Measurements from ENCODE around the gene SQOR. TPM values are rescaled to one million over a fixed set of nuclear protein-coding genes. Genes with fewer than 3 reads are reported as not detected.
A peak's percentile ranks its signal among the peaks of the same experiment; 100 is the strongest.

Gene SQOR
- total RNA-seq, 1 donor from 2014 or later: 310 TPM

DNA sequence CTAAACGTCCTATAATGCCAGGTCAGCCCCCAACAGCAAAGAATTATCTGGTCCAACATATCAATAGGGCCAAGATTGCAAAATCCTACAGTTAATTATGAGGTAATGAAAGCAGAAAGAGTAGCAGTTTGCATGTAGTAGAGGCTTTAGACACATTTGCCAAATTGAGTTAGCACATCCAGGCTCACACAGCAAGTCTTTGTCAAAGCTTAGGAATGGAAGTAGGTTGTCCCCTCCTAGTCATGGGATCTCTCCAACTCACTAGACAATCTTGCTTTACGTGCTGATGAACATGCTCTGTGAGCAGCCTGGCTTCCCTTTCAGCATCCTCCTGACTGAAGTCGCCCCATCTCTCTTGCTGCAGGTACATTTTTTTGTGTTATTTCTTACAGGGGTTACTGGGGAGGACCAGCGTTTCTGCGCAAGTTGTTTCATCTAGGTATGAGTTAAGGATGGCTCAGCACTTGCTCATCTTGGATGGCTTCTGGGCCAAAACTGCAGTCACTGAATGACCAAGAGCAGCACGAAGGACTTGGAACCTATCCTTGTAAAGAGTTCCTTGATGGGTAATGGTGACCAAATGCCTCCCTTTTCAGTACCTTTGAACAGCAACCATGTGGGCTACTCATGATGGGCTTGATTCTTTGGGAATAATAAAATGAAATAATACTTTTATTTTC lies 55.9 kb downstream of the SQOR start:
- FAIRE-seq (no peak), DNase-seq (ENCODE audit: low read depth) (no peak)
- TF ChIP-seq, protein P1, sequence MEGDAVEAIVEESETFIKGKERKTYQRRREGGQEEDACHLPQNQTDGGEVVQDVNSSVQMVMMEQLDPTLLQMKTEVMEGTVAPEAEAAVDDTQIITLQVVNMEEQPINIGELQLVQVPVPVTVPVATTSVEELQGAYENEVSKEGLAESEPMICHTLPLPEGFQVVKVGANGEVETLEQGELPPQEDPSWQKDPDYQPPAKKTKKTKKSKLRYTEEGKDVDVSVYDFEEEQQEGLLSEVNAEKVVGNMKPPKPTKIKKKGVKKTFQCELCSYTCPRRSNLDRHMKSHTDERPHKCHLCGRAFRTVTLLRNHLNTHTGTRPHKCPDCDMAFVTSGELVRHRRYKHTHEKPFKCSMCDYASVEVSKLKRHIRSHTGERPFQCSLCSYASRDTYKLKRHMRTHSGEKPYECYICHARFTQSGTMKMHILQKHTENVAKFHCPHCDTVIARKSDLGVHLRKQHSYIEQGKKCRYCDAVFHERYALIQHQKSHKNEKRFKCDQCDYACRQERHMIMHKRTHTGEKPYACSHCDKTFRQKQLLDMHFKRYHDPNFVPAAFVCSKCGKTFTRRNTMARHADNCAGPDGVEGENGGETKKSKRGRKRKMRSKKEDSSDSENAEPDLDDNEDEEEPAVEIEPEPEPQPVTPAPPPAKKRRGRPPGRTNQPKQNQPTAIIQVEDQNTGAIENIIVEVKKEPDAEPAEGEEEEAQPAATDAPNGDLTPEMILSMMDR (IDR thresholded peaks at IDR 0.05; ENCODE audit: insufficient read depth, low read length, severe bottlenecking): no peak
- H3K4me3 ChIP-seq (ENCODE audit: low read depth, low read length): no peak overlapping the region
- H3K27me3 ChIP-seq (ENCODE audit: control insufficient read depth, insufficient read depth, low read length): no peaks in the 10 kb centered on the region
- H3K36me3 ChIP-seq (ENCODE audit: control insufficient read depth, insufficient read depth, low read length): peaks cover 20% of the 10 kb centered on the region

GRCh38 chr15:45701108-45701507 lies 66.3 kb downstream of the SQOR start:
- Histone ChIP-seq H3K27me3 (ENCODE audit: control insufficient read depth, insufficient read depth, low read length) (no peaks in the 10 kb centered on the region), H3K4me3 (ENCODE audit: low read depth, low read length) (no peak overlapping the region), H3K36me3 (ENCODE audit: control insufficient read depth, insufficient read depth, low read length) (no peaks in the 10 kb centered on the region)
- FAIRE-seq (no peak), DNase-seq (ENCODE audit: low read depth) (no peak)
- TF ChIP-seq, protein P1 (IDR thresholded peaks at IDR 0.05; ENCODE audit: insufficient read depth, low read length, severe bottlenecking): no peak

- FAIRE-seq: no peak
- H3K4me3 ChIP-seq (ENCODE audit: low read depth, low read length): no peak overlapping the region
- TF ChIP-seq, protein P1 (IDR thresholded peaks at IDR 0.05; ENCODE audit: insufficient read depth, low read length, severe bottlenecking): no peak
- H3K27me3 ChIP-seq (ENCODE audit: control insufficient read depth, insufficient read depth, low read length): no peaks in the 10 kb centered on the region
- DNase-seq (ENCODE audit: low read depth): peak; percentile 51
- H3K36me3 ChIP-seq (ENCODE audit: control insufficient read depth, insufficient read depth, low read length): no peaks in the 10 kb centered on the region
Observed at GRCh38 chr15:45702041-45702440, 67.2 kb downstream of the SQOR start.

GRCh38 chr15:45703670-45704328 lies 69.0 kb downstream of the SQOR start:
- H3K27me3 ChIP-seq (ENCODE audit: control insufficient read depth, insufficient read depth, low read length): no peaks in the 10 kb centered on the region
- peak overlapping the region; percentile 41 for H3K4me3 ChIP-seq (ENCODE audit: low read depth, low read length)
- FAIRE-seq (no peak), DNase-seq (ENCODE audit: low read depth) (no peak)
- no peaks in the 10 kb centered on the region for H3K36me3 ChIP-seq (ENCODE audit: control insufficient read depth, insufficient read depth, low read length)
- TF ChIP-seq, protein P1 (IDR thresholded peaks at IDR 0.05; ENCODE audit: insufficient read depth, low read length, severe bottlenecking): peak; percentile 28

- TF ChIP-seq, protein P1 (IDR thresholded peaks at IDR 0.05; ENCODE audit: insufficient read depth, low read length, severe bottlenecking): no peak
- Histone ChIP-seq H3K27me3 (ENCODE audit: control insufficient read depth, insufficient read depth, low read length) (no peaks in the 10 kb centered on the region), H3K4me3 (ENCODE audit: low read depth, low read length) (peak overlapping the region; percentile 41), H3K36me3 (ENCODE audit: control insufficient read depth, insufficient read depth, low read length) (no peaks in the 10 kb centered on the region)
- peak; percentile 50 for DNase-seq (ENCODE audit: low read depth)
- FAIRE-seq: no peak
Observed at GRCh38 chr15:45704329-45705249, 69.8 kb downstream of the SQOR start.

All from bronchial epithelial cell (primary cell).